HEK293T (cell line): Measurements from ENCODE around the gene OLA1.

Source experiments
- BHLHE40 ChIP-seq: fragments of 450-650 bp; IDR thresholded peaks from 2 replicates; pipeline ENCODE4 v1.6.1; 2016; ENCODE audit warnings: mild to moderate bottlenecking, moderate library complexity, borderline replicate concordance
- CTBP1 ChIP-seq: fragments of 450-650 bp; IDR thresholded peaks from 2 replicates; pipeline ENCODE4 v1.6.1; 2016; ENCODE audit warnings: borderline replicate concordance
- FOXM1 ChIP-seq: fragments of 450-650 bp; IDR thresholded peaks from 2 replicates; pipeline ENCODE4 v1.6.1; 2017; ENCODE audit warnings: mild to moderate bottlenecking, borderline replicate concordance
- HDGF ChIP-seq: fragments of 450-650 bp; IDR thresholded peaks from 2 replicates; pipeline ENCODE4 v1.6.1; 2017; ENCODE audit warnings: antibody characterized with exemption, borderline replicate concordance

- TF ChIP-seq BHLHE40 = no peak
- TF ChIP-seq HDGF = no peak
- no peak for TF ChIP-seq CTBP1
- no peak for TF ChIP-seq FOXM1
These were observed 33.4 kb upstream of the OLA1 start for GRCh38 chr2:174281736-174282135.
